HG02981 (cell line): Measurements from ENCODE around the gene LAYN.
A peak's percentile ranks its signal among the peaks of the same experiment; 100 is the strongest.

Experiments used
- ATAC-seq: cut with Tn5 transposase; IDR thresholded peaks from one replicate; pipeline ENCODE4 v1.9.1; 2021; ENCODE audit warnings: mild to moderate bottlenecking, moderate library complexity; ENCODE audit not compliant: unreplicated experiment

Gene LAYN

GRCh38 chr11:111591187-111591960 lies 50.9 kb downstream of the LAYN start:
- ATAC-seq, result no peak

GRCh38 chr11:111592491-111592890 lies 52.0 kb downstream of the LAYN start:
- ATAC-seq, result no peak

DNA sequence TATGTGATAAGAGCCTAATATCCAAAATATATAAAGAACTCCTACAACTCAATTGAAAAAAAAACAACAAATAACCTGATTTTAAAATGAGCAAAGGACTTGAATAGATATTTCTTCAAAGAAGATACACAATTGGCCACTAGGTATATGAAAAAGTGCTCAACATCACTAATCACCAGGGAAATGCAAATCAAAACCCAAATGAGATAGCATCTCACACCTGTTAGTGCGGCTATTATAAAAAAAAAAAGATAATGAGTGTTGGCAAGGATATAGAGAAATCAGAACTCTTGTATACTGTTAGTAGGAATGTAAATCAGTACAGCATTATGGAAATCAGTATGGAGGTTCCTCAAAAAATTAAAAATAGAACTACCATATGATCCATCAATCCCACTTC lies 55.8 kb downstream of the LAYN start:
- no peak for ATAC-seq

DNA sequence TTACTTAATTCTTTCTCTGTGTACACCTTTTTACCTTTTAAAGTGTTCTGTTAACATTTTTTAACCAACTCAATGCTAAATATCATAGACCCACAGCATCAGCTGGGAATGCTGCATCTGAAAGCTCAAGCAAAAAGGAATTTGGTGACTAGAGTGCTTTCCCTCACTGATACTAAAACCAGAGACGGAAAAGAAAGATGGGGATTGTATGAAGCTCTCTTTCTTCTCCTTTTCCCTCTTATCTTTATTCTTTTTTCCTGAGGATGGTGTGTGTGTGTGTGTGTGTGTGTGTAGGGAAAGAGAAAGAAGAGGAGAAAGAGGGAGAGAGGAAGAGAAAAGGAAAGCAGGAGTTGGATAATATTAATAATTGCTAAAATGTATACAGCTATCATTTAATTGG lies 57.6 kb downstream of the LAYN start:
- no peak for ATAC-seq

DNA sequence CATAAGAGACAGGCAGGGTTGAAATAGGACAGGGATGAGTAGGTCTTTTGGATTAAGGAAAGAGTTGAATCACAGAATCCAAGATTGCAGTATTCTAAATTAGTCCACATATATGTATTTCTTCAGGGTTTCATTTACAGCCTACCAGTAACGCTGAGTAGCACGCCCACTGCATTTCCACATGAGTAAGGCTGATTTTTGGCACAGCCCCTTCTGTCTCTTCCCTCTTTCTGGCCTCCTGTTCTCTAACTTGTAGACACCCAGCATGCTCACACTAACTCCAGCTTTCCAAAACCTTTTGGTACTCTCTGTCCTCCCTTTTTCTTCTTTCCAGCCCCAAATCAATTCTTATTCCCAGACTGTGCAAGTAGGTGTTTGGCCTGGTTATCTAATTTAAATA lies 58.0 kb downstream of the LAYN start:
- ATAC-seq, result no peak

- peak; percentile 0 for ATAC-seq
These were observed 61.1 kb downstream of the LAYN start for GRCh38 chr11:111601636-111601978.

DNA sequence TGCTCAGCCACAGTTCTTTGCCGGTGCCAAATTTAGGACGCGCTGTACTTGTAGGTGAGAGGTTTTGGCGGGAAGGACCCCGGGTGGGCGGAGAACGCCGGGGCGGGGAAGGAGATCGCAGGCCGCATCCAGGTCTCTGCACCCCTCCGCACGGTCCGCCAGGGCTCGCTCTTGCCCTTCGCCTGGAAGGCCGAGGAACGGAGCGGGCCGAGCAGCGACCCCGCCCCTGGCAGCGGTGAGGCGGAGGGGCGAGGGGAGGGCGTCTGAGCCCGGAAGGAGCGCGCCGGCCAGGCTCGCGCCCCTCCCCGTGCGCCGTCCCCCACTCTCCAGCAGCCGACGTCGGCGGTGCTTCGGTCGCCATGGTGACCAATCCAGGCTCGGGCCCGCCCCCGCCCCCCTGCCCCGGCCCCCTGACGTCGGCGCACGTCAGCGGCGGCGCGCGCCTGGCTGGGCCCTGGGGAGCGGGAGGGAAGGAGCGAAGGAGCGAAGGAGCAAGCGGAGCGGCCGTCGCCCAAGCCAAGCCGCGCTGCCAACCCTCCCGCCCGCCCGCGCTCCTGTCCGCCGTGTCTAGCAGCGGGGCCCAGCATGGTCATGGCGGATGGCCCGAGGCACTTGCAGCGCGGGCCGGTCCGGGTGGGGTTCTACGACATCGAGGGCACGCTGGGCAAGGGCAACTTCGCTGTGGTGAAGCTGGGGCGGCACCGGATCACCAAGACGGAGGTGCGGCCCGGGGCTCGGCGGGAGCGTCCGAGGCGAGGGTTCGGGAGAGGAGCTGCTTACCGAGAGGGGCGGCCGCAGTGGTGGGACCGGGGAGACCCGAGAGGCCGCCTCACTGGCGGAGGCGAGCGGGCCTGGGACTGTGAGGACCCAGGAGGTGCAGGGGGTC lies 61.7 kb downstream of the LAYN start, which contains the start of gene SIK2:
SIK2 (plus strand) TSS at position 471 of the 886 bp plus-strand sequence; CDS start at position 586, 115 bp downstream.
- ATAC-seq, result peak; percentile 86

DNA sequence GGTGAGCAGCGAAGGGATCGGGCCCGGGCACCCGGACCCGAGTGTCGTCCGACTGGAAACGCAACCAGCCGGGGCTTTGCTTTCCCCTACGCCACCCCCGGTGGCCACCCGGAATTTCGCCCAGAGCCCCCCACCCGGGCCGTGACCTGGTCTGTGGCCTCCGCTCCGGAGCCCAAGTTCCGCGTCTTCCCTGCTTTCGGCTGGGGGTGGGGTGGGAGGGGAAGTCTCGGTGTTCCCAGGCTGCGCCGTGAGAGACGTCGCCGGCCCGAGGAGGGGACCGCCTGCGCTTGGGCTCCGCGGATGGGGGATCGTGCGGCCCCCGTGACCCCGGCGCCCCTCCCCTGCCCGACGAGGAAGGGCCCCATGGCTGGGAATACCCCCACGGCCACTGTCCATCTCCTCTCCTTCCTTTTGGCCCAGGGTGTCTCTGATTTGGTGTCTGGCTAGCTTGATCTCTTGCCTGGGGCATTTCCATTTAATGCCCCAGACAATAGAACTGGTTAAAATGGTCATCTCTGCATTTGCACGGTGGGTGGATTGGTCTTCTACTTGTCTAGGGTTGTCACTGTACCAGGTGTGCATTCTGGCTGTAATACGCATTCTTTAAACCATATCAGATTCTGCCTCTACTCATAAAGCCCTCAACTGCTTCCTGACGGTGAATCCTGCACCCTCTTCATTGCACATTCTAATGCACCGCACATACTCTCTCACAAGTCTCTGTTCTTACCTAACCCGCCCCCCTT lies 62.5 kb downstream of the LAYN start:
- ATAC-seq, result no peak

GRCh38 chr11:111603611-111604130 lies 63.2 kb downstream of the LAYN start:
- ATAC-seq, result no peak

GRCh38 chr11:111604392-111605009 lies 64.0 kb downstream of the LAYN start:
- no peak for ATAC-seq

GRCh38 chr11:111605681-111606080 lies 65.2 kb downstream of the LAYN start:
- ATAC-seq, result no peak

DNA sequence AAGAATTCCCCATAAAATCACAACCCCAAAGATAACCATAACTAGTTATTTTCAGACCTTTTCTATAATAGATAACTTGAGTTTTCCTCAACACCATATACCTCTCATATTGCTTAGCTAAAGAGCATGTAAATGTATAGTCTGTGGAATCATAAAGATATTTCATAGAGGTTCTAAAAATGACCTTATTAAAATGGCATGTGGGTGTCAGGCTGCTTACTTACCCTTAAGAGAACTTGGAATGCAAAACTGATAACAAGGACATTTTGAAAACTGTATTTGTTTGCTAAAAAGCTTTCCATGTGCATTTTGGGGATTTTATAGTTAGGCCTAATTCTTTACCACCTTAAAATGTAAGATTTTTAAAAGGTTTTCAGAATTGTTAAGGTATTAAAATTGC lies 66.5 kb downstream of the LAYN start:
- no peak for ATAC-seq

- no peak for ATAC-seq
These were observed 67.2 kb downstream of the LAYN start for GRCh38 chr11:111607751-111608150.
